HepG2 (cell line): ENCODE results near the gene TUBA4B. TPM values are rescaled to one million over a fixed set of nuclear protein-coding genes. Genes with fewer than 3 reads are reported as not detected.

Source experiments
- JDP2 ChIP-seq: sonication (generic); formaldehyde crosslinking; IDR thresholded peaks from 2 replicates; pipeline ENCODE4 v1.8.1; 2022; ENCODE audit warnings: missing genetic modification reagents, borderline replicate concordance
- KDM5A ChIP-seq: fragments of 200-600 bp; sonication (generic); IDR thresholded peaks from 2 replicates; pipeline ENCODE4 v1.7.0; 2018; ENCODE audit warnings: antibody characterized with exemption, mild to moderate bottlenecking, low read length, borderline replicate concordance
- MYNN ChIP-seq: sonication (generic); formaldehyde crosslinking; IDR thresholded peaks from 2 replicates; pipeline ENCODE4 v1.4.0; 2020; ENCODE audit warnings: mild to moderate bottlenecking, low read depth, missing genetic modification reagents
- NFIC ChIP-seq: IDR thresholded peaks from 2 replicates; pipeline ENCODE4 v1.6.1; 2012; ENCODE audit warnings: mild to moderate bottlenecking, low read length, inconsistent platforms
- NPAS2 ChIP-seq: sonication (generic); formaldehyde crosslinking; IDR thresholded peaks from 2 replicates; pipeline ENCODE4 v1.8.0; 2022; ENCODE audit warnings: mild to moderate bottlenecking, missing genetic modification reagents, borderline replicate concordance
- RAD51 ChIP-seq: fragments of 450-650 bp; IDR thresholded peaks from 2 replicates; pipeline ENCODE4 v1.6.1; 2016; ENCODE audit warnings: borderline replicate concordance
- RFX3 ChIP-seq: IDR thresholded peaks from 2 replicates; pipeline ENCODE4 v1.6.1; 2016; ENCODE audit warnings: missing biosample characterization, missing genetic modification reagents
- SAFB2 ChIP-seq: sonication (generic); formaldehyde crosslinking; IDR thresholded peaks from 2 replicates; pipeline ENCODE4 v1.5.1; 2020; ENCODE audit warnings: missing genetic modification reagents, low read depth, mild to moderate bottlenecking, borderline replicate concordance
- SIX1 ChIP-seq: sonication (generic); formaldehyde crosslinking; IDR thresholded peaks from 2 replicates; pipeline ENCODE4 v1.4.0; 2020; ENCODE audit warnings: missing genetic modification reagents, borderline replicate concordance
- ZFP41 ChIP-seq: sonication (generic); formaldehyde crosslinking; IDR thresholded peaks from 2 replicates; pipeline ENCODE4 v1.4.0; 2020; ENCODE audit warnings: mild to moderate bottlenecking, missing genetic modification reagents, borderline replicate concordance
- ZNF121 ChIP-seq: sonication (generic); formaldehyde crosslinking; IDR thresholded peaks from 2 replicates; pipeline ENCODE4 v1.5.0; 2020; ENCODE audit warnings: mild to moderate bottlenecking, missing genetic modification reagents
- ZNF160 ChIP-seq: sonication (generic); formaldehyde crosslinking; IDR thresholded peaks from 2 replicates; pipeline ENCODE4 v1.8.0; 2022; ENCODE audit warnings: mild to moderate bottlenecking, inconsistent platforms, missing genetic modification reagents
- ZNF17 ChIP-seq: sonication (generic); formaldehyde crosslinking; IDR thresholded peaks from 2 replicates; pipeline ENCODE4 v1.5.0; 2020; ENCODE audit warnings: mild to moderate bottlenecking, missing genetic modification reagents
- ZNF446 ChIP-seq: sonication (generic); formaldehyde crosslinking; IDR thresholded peaks from 2 replicates; pipeline ENCODE4 v1.5.0; 2020; ENCODE audit warnings: mild to moderate bottlenecking, missing genetic modification reagents
- ZNF547 ChIP-seq: sonication (generic); formaldehyde crosslinking; IDR thresholded peaks from 2 replicates; pipeline ENCODE4 v1.5.1; 2020; ENCODE audit warnings: mild to moderate bottlenecking, missing genetic modification reagents
- ZNF557 ChIP-seq: sonication (generic); formaldehyde crosslinking; IDR thresholded peaks from 2 replicates; pipeline ENCODE4 v1.4.0; 2020; ENCODE audit warnings: missing genetic modification reagents
- ZNF589 ChIP-seq: sonication (generic); formaldehyde crosslinking; conservative IDR thresholded peaks from 2 replicates; pipeline ENCODE4 v1.8.0; 2022; ENCODE audit warnings: mild to moderate bottlenecking, moderate library complexity, missing genetic modification reagents
- ZNF75D ChIP-seq: sonication (generic); formaldehyde crosslinking; IDR thresholded peaks from 2 replicates; pipeline ENCODE4 v1.8.1; 2023; ENCODE audit warnings: missing genetic modification reagents, mild to moderate bottlenecking, borderline replicate concordance
- ZSCAN12 ChIP-seq: sonication (generic); formaldehyde crosslinking; IDR thresholded peaks from 2 replicates; pipeline ENCODE4 v1.9.0; 2021; ENCODE audit warnings: mild to moderate bottlenecking, missing genetic modification reagents
- polyA plus RNA-seq, 8 experiments: library from polyadenylated mRNA; depleted of rRNA in 3 of 8; stranded (reverse) in 7 of 8; unstranded in 1 of 8; fragments of >200 nt; fragmentation: Illumina TruSeq in 4 of 8; extraction: Trizol in 4 of 8; gene quantifications; 2 replicates each; pipeline versions ENCODE4 v1.2.1 to v1.2.3, GENCODE V29; 2011 to 2016; ENCODE audit warnings: low read depth in 4 of 8, missing spikeins in 1 of 8, mixed read lengths in 1 of 8; ENCODE audit not compliant: insufficient read depth in 1 of 8
- total RNA-seq, 5 experiments: library from RNA; depleted of rRNA; stranded (reverse); fragments of >200 nt; fragmentation: Illumina TruSeq; extraction: Trizol; gene quantifications; 2 replicates each; pipeline ENCODE4 v1.2.3, GENCODE V29; 2016; ENCODE audit warnings: low read depth in 1 of 5
- TF ChIP-seq, protein P1 (sequence below): sonication (generic); formaldehyde crosslinking; IDR thresholded peaks from 2 replicates; pipeline ENCODE4 v1.4.0; 2020; ENCODE audit warnings: missing genetic modification reagents, mild to moderate bottlenecking, borderline replicate concordance
- TF ChIP-seq, protein P2 (sequence below), 2 experiments: IDR thresholded peaks; 2 replicates each; pipeline ENCODE4 v1.6.1; 2011 to 2012; ENCODE audit warnings: low read length in 2 of 2, borderline replicate concordance in 1 of 2, low read depth in 1 of 2, mild to moderate bottlenecking in 1 of 2, moderate library complexity in 1 of 2
- TF ChIP-seq, protein P3 (sequence below): sonication (generic); formaldehyde crosslinking; IDR thresholded peaks from 2 replicates; pipeline ENCODE4 v1.8.0; 2022; ENCODE audit warnings: mild to moderate bottlenecking, missing genetic modification reagents, moderate library complexity

Gene TUBA4B
- total and polyA plus RNA-seq, 2 of the 13 experiments (the other 11 are each of a cell fraction or from before 2014, with no cell fraction given): 0.18 to 0.22 TPM

DNA sequence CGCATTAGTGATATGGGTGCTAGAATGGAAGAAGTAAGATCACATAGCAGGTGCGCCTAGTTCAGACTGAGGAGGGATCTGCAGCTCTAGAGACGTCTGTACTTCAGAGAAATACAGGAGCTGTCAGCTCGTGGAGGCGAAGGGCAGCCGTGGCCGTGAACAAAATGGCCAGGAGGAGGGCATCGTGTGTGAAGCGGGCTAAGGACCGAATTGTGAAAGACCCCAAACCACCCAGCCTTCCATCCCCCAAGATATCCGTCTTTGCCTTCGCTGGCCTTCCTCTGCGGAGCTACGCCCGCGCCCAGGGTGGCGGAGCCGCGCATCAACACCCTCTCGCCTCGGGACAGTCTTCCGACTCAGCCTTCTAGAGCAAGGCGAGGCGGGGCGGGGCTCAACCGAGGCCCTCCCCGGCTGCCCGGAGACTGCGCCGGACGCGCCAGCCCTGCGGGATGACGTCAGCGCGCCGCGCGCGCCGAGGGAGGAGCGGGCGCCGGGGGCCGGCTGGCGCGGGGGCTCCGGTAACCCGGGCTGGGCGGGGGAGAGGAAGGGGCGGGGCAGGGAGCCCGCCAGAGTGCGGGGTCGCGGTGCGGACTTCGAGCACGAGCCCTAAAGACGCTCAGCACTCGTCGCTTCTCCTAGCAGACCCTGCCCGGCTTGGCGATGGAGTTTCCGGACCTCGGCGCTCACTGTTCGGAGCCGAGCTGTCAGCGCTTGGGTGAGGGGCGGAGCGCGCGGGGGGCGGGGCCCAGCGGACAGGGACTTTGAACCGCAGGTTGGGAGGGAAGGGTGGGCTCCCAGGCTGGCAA is 46.5 kb upstream of the TUBA4B start, which contains the start of gene ZFAND2B (continued):
- TF ChIP-seq, protein P1, sequence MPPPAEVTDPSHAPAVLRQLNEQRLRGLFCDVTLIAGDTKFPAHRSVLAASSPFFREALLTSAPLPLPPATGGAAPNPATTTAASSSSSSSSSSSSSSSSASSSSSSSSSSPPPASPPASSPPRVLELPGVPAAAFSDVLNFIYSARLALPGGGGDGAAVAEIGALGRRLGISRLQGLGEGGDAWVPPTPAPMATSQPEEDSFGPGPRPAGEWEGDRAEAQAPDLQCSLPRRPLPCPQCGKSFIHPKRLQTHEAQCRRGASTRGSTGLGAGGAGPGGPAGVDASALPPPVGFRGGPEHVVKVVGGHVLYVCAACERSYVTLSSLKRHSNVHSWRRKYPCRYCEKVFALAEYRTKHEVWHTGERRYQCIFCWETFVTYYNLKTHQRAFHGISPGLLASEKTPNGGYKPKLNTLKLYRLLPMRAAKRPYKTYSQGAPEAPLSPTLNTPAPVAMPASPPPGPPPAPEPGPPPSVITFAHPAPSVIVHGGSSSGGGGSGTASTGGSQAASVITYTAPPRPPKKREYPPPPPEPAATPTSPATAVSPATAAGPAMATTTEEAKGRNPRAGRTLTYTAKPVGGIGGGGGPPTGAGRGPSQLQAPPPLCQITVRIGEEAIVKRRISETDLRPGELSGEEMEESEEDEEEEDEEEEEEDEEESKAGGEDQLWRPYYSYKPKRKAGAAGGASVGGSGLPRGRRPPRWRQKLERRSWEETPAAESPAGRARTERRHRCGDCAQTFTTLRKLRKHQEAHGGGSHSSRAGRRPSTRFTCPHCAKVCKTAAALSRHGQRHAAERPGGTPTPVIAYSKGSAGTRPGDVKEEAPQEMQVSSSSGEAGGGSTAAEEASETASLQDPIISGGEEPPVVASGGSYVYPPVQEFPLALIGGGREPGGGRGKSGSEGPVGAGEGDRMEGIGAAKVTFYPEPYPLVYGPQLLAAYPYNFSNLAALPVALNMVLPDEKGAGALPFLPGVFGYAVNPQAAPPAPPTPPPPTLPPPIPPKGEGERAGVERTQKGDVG (CRISPR knock-in tag): no peak
- TF ChIP-seq RAD51 (no peak), ZFP41 (CRISPR knock-in tag) (no peak), ZNF17 (CRISPR knock-in tag) (no peak), MYNN (CRISPR knock-in tag) (no peak), NPAS2 (CRISPR knock-in tag) (no peak), ZNF446 (CRISPR knock-in tag) (no peak; the same call in 1 of the 2 replicates), ZNF589 (CRISPR knock-in tag) (peak; percentile 72; the same call in 1 of the 2 replicates), ZNF557 (peak; percentile 90; the same call in 1 of the 2 replicates), ZSCAN12 (CRISPR knock-in tag) (no peak), ZNF75D (CRISPR knock-in tag) (no peak), ZNF547 (CRISPR knock-in tag) (peak; percentile 95), ZNF121 (CRISPR knock-in tag) (peak; percentile 73), SAFB2 (CRISPR knock-in tag) (peak; percentile 72; the same call in 1 of the 2 replicates), KDM5A (peak; percentile 78; the same call in 1 of the 2 replicates), JDP2 (no peak; the same call in 1 of the 2 replicates), SIX1 (no peak), RFX3 (CRISPR knock-in tag) (no peak), NFIC (no peak), ZNF160 (CRISPR knock-in tag) (peak; percentile 89)
- TF ChIP-seq, protein P2, sequence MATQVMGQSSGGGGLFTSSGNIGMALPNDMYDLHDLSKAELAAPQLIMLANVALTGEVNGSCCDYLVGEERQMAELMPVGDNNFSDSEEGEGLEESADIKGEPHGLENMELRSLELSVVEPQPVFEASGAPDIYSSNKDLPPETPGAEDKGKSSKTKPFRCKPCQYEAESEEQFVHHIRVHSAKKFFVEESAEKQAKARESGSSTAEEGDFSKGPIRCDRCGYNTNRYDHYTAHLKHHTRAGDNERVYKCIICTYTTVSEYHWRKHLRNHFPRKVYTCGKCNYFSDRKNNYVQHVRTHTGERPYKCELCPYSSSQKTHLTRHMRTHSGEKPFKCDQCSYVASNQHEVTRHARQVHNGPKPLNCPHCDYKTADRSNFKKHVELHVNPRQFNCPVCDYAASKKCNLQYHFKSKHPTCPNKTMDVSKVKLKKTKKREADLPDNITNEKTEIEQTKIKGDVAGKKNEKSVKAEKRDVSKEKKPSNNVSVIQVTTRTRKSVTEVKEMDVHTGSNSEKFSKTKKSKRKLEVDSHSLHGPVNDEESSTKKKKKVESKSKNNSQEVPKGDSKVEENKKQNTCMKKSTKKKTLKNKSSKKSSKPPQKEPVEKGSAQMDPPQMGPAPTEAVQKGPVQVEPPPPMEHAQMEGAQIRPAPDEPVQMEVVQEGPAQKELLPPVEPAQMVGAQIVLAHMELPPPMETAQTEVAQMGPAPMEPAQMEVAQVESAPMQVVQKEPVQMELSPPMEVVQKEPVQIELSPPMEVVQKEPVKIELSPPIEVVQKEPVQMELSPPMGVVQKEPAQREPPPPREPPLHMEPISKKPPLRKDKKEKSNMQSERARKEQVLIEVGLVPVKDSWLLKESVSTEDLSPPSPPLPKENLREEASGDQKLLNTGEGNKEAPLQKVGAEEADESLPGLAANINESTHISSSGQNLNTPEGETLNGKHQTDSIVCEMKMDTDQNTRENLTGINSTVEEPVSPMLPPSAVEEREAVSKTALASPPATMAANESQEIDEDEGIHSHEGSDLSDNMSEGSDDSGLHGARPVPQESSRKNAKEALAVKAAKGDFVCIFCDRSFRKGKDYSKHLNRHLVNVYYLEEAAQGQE (IDR thresholded peaks at IDR 0.05; ENCODE audit: borderline replicate concordance in 1 of 2, low read depth in 1 of 2, low read length in 2 of 2): peak in 1 of 2 experiments; percentile 36; a peak in 1 of 4 replicates
- TF ChIP-seq, protein P3, sequence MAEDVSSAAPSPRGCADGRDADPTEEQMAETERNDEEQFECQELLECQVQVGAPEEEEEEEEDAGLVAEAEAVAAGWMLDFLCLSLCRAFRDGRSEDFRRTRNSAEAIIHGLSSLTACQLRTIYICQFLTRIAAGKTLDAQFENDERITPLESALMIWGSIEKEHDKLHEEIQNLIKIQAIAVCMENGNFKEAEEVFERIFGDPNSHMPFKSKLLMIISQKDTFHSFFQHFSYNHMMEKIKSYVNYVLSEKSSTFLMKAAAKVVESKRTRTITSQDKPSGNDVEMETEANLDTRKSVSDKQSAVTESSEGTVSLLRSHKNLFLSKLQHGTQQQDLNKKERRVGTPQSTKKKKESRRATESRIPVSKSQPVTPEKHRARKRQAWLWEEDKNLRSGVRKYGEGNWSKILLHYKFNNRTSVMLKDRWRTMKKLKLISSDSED (CRISPR knock-in tag): no peak
